Measurements from ENCODE around the gene SMARCD1.

DNA sequence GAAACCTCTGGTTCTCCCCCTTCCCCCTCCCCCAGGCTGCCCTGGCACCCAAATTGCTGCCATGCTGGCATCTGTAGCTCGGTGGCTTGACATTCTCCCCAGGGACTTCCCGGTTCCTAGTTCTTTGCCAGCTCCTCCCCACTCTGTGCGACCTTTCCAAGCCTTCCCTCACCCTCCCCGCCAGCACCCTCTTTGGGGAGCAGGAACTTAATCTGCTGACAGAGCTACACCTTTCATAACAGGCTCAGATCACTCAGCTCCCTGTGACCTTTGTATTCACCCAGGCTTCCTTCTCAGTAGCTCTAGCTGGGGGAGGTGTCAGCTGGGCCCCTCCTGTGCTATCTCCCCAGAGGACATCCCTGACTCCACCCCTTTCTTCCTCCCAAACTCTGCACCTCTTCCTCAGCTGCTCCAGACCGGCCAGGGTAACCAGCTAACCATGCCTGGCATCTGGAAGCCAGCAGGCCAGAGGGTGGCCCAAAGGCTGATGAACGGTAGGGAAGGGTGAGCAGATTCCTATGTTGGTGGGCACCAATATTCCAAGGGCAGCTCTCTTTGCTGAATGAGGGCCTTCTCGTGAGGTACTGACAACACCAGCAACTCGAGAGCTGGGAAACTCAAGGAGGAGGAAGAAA is 25.1 kb downstream of the SMARCD1 start:
- TF ChIP-seq CTCF (IDR thresholded peaks at IDR 0.05; ENCODE audit: low read depth, low read length) = no peak
- TF ChIP-seq EZH2phosphoT487 (IDR thresholded peaks at IDR 0.05; ENCODE audit: low read depth) = no peak

Data from OCI-LY3 (cell line).